ENCODE measurements around the gene FBXO2. TPM values are rescaled to one million over a fixed set of nuclear protein-coding genes. Genes with fewer than 3 reads are reported as not detected.

The FBXO2 gene
- total RNA-seq, 1 donor = 2.0 TPM

DNA sequence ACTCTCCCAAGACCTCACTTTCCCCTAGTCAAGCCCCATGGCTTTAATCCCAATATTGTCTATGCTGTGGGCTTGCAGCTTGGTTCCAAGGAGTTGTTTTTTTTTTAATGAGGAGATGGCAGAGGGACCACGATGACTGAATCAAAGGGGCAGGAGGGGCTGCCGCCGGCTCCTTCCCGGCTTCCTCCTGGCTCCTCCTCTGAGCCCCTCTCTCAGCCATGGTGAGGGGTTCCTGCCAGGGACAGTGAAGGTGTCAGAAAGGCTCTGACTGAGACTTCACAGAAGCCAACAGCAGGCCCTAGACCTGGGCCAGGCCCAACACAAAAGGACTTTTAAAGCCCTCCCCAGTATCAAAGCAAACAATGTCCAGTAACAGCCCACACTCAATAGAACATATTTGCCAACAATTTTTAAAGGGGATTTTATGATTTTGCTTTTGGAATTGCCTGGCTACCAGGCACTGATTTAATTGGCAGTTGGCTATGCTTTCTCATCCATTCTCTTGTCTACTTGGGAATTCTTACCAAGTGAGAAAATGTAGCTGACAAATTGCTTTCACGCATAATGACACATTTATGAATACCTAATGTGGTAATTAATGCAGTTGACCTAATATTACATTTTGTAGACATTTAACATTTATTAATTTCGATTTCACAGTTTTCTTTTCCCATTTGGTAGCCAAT lies 54.2 kb downstream of the FBXO2 start:
- no peak for TF ChIP-seq CTCF (IDR thresholded peaks at IDR 0.05; ENCODE audit: insufficient read depth, low read length)
- H3K4me3 ChIP-seq (ENCODE audit: low read depth, low read length) = no peak overlapping the region
- DNase-seq (ENCODE audit: low read depth) = no peak

- DNase-seq (ENCODE audit: low read depth) = peak; percentile 28
Observed at GRCh38 chr1:11598461-11598860, 55.8 kb downstream of the FBXO2 start.

More at GRCh38 chr1:11598461-11598860, 55.8 kb downstream of the FBXO2 start:
- TF ChIP-seq CTCF (IDR thresholded peaks at IDR 0.05; ENCODE audit: insufficient read depth, low read length) = no peak
- H3K4me3 ChIP-seq (ENCODE audit: low read depth, low read length) = no peak overlapping the region

Other genes with a start within 250 kb of the FBXO2 start
- not detected in 2 replicates for gene DISP3, start 175.3 kb downstream of the FBXO2 start, total RNA-seq (ENCODE audit: low replicate concordance)
- gene FBXO44, start 448 bp upstream of the FBXO2 start, total RNA-seq (ENCODE audit: low replicate concordance) = 8.1 and 16.0 TPM in 2 replicates
- gene FBXO6, start 9.8 kb upstream of the FBXO2 start, total RNA-seq (ENCODE audit: low replicate concordance) = 3.4 and 4.5 TPM in 2 replicates
- 17.6 and 33.1 TPM in 2 replicates for gene MAD2L2, start 26.7 kb upstream of the FBXO2 start, total RNA-seq (ENCODE audit: low replicate concordance)
- gene DRAXIN, start 37.3 kb upstream of the FBXO2 start, total RNA-seq (ENCODE audit: low replicate concordance) = 2.4 TPM in 1 of 2 replicates, not detected in the other
- 15.0 and 49.4 TPM in 2 replicates for gene AGTRAP, start 81.7 kb upstream of the FBXO2 start, total RNA-seq (ENCODE audit: low replicate concordance)
- gene C1orf167, start 107.8 kb upstream of the FBXO2 start, total RNA-seq (ENCODE audit: low replicate concordance) = 0.36 TPM in 1 of 2 replicates, not detected in the other
- gene MTHFR, start 151.5 kb upstream of the FBXO2 start, total RNA-seq (ENCODE audit: low replicate concordance) = 42.9 and 55.4 TPM in 2 replicates
- 12.6 and 47.8 TPM in 2 replicates for gene CLCN6, start 151.8 kb upstream of the FBXO2 start, total RNA-seq (ENCODE audit: low replicate concordance)
- gene NPPA, start 193.4 kb upstream of the FBXO2 start, total RNA-seq (ENCODE audit: low replicate concordance) = not detected in 2 replicates
- not detected in 2 replicates for gene NPPB, start 204.5 kb upstream of the FBXO2 start, total RNA-seq (ENCODE audit: low replicate concordance)